Fibroblast of peridontal ligament (primary cell): ENCODE data around the gene MARF1.
"Not testable (repeated sequence)": the region's sequence is repeated elsewhere in the genome, so short reads cannot be mapped to it uniquely, and the experiment has no call there.

Experiments
- DNase-seq: peaks from one replicate; pipeline ENCODE4 v3.0.0-alpha.2; 2010; ENCODE audit errors: extremely low read depth

The MARF1 gene

GRCh38 chr16:15601212-15601879 is 41.6 kb downstream of the MARF1 start:
- no peak for DNase-seq

GRCh38 chr16:15599303-15600070 is 43.5 kb downstream of the MARF1 start:
- no peak for DNase-seq

GRCh38 chr16:15598648-15599190 is 44.2 kb downstream of the MARF1 start:
- DNase-seq, result no peak

GRCh38 chr16:15597822-15598647 is 44.9 kb downstream of the MARF1 start:
- DNase-seq, result no peak

- DNase-seq, result no peak
Observed at GRCh38 chr16:15597135-15597534, 45.8 kb downstream of the MARF1 start.

GRCh38 chr16:15594711-15595320 is 48.1 kb downstream of the MARF1 start:
- DNase-seq, result no peak

GRCh38 chr16:15593235-15593634 is 49.7 kb downstream of the MARF1 start:
- no peak for DNase-seq

- DNase-seq, result no peak
Observed at GRCh38 chr16:15592324-15592723, 50.6 kb downstream of the MARF1 start.

- DNase-seq, result no peak
Observed at GRCh38 chr16:15587152-15587825, 55.7 kb downstream of the MARF1 start.

GRCh38 chr16:15586716-15587115 is 56.2 kb downstream of the MARF1 start:
- no peak for DNase-seq

GRCh38 chr16:15585956-15586355 is 57.0 kb downstream of the MARF1 start:
- no peak for DNase-seq

GRCh38 chr16:15583526-15583925 is 59.4 kb downstream of the MARF1 start:
- DNase-seq, result no peak

- DNase-seq, result no peak
Observed at GRCh38 chr16:15581127-15581815, 61.7 kb downstream of the MARF1 start.

GRCh38 chr16:15578824-15579223 is 64.1 kb downstream of the MARF1 start:
- DNase-seq, result no peak

- no peak for DNase-seq
Observed at GRCh38 chr16:15576960-15577958, 65.7 kb downstream of the MARF1 start.

- DNase-seq, result no peak
Observed at GRCh38 chr16:15575293-15576049, 67.5 kb downstream of the MARF1 start.

GRCh38 chr16:15574614-15574948 is 68.4 kb downstream of the MARF1 start:
- no peak for DNase-seq

GRCh38 chr16:15573896-15574613 is 68.9 kb downstream of the MARF1 start:
- not testable (repeated sequence) for DNase-seq
